ENCODE data around the gene PDS5B.

DNA sequence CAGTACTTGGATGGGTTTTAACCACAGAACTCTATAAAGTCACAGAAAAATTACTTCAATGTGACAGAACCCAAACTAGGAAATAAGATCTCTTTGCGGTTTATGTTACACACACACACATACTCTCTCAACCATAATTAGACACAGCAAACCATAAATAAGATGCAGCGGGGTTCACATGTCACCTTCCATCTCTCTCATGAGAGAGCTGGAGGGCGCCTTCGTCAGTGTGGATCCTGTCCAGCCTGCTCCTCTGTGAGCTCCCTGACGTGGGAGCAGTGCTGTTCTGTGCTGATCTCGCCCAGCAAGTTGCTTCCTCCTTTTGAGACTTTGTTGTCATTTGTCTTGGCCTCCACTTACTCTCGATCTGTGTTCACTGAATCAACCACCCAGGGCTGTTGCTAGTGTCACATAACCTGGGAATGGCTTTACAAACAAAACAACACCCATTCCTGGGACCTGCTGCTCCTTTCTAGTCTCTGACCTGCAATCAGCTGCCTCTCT lies 225.1 kb downstream of the PDS5B start:
- TF ChIP-seq, protein P1, sequence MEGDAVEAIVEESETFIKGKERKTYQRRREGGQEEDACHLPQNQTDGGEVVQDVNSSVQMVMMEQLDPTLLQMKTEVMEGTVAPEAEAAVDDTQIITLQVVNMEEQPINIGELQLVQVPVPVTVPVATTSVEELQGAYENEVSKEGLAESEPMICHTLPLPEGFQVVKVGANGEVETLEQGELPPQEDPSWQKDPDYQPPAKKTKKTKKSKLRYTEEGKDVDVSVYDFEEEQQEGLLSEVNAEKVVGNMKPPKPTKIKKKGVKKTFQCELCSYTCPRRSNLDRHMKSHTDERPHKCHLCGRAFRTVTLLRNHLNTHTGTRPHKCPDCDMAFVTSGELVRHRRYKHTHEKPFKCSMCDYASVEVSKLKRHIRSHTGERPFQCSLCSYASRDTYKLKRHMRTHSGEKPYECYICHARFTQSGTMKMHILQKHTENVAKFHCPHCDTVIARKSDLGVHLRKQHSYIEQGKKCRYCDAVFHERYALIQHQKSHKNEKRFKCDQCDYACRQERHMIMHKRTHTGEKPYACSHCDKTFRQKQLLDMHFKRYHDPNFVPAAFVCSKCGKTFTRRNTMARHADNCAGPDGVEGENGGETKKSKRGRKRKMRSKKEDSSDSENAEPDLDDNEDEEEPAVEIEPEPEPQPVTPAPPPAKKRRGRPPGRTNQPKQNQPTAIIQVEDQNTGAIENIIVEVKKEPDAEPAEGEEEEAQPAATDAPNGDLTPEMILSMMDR (conservative IDR thresholded peaks at IDR 0.05): no peak
- TF ChIP-seq ZFX (IDR thresholded peaks at IDR 0.05): no peak
